CD4-positive, alpha-beta T cell treated with Interleukin-4 for 1 hour (primary cell): ENCODE measurements around the gene TLR3.

Experiments used
- DNase-seq, 2 donors: peaks; one replicate each; pipeline ENCODE4 v3.0.0-alpha.2; 2020 to 2022

TLR3 gene

GRCh38 chr4:186105647-186106321, 36.8 kb downstream of the TLR3 start:
- DNase-seq: no peak

DNA sequence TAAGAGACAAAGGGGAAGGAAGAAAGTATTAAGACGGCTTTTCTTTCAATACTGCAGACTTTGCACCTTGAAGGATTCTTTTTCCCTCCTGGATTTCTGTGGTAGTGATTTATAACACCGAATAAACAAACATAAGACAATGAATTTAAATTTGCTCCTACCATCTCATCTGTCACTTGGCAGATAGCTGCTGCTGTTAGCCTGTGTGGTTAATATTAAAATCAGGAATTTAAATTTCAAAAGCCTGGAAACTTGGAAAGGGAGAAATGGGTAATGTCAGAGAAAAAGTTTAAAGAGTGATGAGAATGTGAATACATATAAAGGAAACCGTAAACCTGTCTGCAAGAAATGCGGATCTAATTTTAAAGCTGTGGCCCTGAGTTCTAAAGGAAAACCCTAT, 39.0 kb downstream of the TLR3 start:
- no peak for DNase-seq

- no peak for DNase-seq
Measured at GRCh38 chr4:186108391-186108790, 39.4 kb downstream of the TLR3 start.

DNA sequence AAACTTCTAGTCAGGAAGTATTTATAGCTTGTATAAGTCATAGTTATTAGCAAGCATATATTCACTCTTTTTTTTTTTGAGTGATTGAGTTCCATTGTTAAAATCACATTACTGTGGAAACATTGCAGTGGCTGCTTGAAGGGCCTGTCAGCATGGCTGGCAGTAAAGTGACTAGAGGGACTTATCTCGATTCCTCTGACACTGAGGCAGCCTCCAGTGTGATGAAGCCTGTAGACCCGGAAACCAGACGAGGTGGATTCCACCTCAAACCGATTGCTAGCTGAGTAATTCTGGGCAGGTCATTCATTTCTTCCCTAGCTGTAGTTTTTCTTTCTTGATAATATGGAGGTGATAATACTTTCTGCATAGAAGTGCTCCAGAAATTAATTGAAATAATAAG, 40.3 kb downstream of the TLR3 start:
- no peak for DNase-seq

- no peak for DNase-seq
Measured at GRCh38 chr4:186116697-186117096, 47.7 kb downstream of the TLR3 start.

- no peak for DNase-seq
Measured at GRCh38 chr4:186118582-186118981, 49.6 kb downstream of the TLR3 start.

DNA sequence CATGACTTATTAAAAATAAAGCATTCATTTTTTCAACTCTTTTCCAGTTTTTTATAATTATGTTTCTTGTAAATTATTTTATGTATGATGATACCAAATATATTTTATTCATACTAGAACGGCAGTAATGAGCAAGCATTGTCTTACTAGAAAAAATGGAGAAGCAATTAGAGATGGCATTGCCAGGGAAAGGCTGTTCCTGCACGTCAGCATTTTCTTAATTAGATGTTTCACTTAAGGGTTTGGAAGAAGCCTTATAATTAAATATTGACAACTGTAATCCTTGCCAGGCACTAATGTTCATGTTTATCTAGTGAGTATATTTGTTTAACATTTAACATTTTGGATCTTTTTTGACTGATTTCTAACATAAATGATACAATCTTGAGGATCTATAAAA, 52.1 kb downstream of the TLR3 start:
- no peak for DNase-seq

DNA sequence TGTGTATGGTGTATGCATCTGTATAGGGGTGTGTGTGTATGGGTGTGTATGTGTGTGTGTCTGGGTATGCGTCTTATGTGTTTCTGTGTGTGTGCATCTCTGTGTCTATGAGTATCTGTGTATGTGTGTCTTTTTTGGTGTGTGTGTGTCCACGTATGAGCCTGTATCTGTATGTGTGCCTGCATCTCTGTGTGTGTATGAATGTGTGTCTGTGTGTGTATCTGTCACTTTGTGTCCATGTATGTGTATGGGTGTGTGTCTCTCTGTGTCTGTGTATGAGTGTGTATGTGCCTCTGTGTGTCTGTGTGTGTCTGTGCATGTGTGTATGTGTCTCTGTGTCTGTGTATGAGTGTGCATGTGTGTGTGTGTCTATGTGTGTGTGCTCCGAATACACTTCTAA, 59.9 kb downstream of the TLR3 start:
- DNase-seq: no peak

DNA sequence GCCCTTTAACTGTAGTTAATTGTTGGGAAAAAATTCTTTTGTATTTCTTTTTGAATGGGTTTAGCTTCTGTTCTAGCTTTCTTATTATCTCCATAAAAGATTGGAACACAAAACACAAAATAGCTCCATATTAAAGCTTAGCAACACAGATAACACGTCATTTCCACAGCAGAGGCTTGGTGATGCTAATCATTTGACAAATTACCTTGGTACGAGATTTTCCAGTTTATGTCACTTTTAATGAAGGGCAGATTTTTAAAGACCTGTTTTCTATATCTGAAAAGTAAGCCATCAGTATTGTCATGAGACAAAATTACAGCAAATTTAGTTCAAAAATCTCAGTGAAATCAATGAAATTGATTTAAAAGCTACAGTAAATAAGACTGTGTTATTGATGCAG, 63.0 kb downstream of the TLR3 start:
- no peak for DNase-seq

DNA sequence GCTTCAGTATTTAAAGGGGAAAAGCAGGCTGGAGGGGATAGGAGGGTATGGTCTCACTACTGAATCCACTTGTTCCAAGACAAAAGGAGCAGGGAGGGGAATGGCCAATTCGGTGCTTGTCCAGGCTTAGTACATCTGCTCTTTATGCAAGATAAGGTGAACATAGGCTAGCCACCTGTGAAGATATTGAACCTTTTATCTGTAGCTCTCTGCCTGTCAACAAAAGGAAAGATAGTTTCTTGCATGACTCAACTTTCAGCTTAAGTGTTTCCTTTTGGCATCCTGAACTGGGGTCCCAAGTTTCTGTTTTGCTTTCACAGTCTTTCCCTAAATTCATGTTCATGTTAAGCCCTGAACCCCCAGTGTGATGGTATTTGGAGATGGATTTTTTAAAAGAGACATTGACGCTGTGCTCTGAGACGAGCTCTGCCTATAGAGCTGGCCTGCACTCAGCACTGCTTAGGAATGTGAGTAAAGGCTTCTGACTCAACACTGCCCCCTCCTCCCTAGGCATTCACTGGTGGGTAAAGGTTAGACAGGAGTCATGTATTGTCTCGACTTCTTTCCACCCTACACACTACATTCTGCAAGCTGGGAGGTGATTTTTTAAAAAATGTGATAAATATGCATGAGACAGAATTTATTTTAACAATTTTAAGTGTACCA, 63.8 kb downstream of the TLR3 start:
- DNase-seq: no peak

DNA sequence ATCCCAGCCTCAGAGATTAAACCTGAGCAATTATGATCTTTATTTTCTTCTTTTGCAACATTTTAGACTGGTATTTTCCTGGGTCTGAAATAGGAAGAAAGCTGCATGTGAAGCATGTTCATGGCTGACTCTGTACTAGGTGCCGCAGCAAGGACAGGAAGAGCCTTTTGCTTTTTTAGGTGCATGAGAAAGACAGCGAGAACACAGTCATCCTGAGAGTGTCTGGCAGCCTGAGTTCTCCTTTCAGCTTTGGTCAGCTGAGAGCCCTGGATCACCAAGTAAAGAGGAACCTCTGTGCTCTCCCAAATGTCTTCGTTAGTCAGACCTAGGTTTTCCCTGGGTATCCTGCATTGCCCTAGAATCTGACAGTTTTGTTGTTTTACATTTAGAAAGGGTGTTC, 65.3 kb downstream of the TLR3 start:
- peak; percentile 11 to 21 for DNase-seq

- DNase-seq: no peak
Measured at GRCh38 chr4:186134861-186135260, 65.9 kb downstream of the TLR3 start.

- DNase-seq: no peak
Measured at GRCh38 chr4:186137196-186137794, 68.3 kb downstream of the TLR3 start.
